ENCODE results near the gene AQP4. TPM values are rescaled to one million over a fixed set of nuclear protein-coding genes. Genes with fewer than 3 reads are reported as not detected.

Gene AQP4, protein sequence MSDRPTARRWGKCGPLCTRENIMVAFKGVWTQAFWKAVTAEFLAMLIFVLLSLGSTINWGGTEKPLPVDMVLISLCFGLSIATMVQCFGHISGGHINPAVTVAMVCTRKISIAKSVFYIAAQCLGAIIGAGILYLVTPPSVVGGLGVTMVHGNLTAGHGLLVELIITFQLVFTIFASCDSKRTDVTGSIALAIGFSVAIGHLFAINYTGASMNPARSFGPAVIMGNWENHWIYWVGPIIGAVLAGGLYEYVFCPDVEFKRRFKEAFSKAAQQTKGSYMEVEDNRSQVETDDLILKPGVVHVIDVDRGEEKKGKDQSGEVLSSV
- total RNA-seq, result not detected in 2 replicates

DNA sequence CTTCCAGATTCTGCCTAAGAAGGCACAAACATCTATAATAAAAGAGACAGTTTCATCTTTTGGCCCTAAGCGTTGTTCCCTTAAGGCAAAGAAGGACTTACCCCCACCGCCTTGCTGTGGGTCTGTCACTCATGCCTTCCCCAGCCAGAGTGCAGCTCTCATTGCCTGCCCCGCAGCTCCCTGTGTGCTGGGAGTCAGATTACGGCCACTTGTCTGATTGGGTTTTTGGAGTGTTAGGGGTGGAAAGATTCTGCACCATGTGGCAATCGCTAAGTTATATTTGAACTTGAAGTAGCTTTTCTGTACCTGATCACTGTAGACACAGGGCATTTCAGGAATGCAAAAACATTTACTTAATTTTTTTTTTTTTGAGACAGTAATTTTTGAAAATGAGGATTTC, at the start of gene AQP4:
AQP4 (minus strand) TSS at position 151 of the 400 bp plus-strand sequence; CDS start at position 133, 18 bp downstream.

Measured in myometrial cell (primary cell).